Mesodermal cell (in vitro differentiated cells): ENCODE results near the gene NAAA.
A peak's percentile ranks its signal among the peaks of the same experiment; 100 is the strongest.
"Not testable (repeated sequence)": the region's sequence is repeated elsewhere in the genome, so short reads cannot be mapped to it uniquely, and the experiment has no call there.

Experiments
- H3K27ac ChIP-seq: 2 replicates; pipeline ENCODE4 v1.7.0; 2013; ENCODE audit warnings: mild to moderate bottlenecking, low read depth, low read length, moderate library complexity; ENCODE audit not compliant: severe bottlenecking
- H3K36me3 ChIP-seq: 2 replicates; pipeline ENCODE4 v1.7.1; 2013; ENCODE audit warnings: mild to moderate bottlenecking, low read length, moderate library complexity; ENCODE audit not compliant: control insufficient read depth, insufficient read depth
- H3K4me1 ChIP-seq: one replicate; pipeline ENCODE4 v1.7.1; 2013; ENCODE audit warnings: mild to moderate bottlenecking, low read length; ENCODE audit not compliant: insufficient read depth, control insufficient read depth, poor library complexity, severe bottlenecking
- H3K4me3 ChIP-seq: 2 replicates; pipeline ENCODE4 v1.7.0; 2013; ENCODE audit warnings: low read length, control low read depth, mild to moderate bottlenecking; ENCODE audit not compliant: insufficient read depth, poor library complexity, severe bottlenecking; ENCODE audit errors: extremely low read depth
- H3K9me3 ChIP-seq: 2 replicates; pipeline ENCODE4 v1.7.1; 2013; ENCODE audit warnings: mild to moderate bottlenecking, low read length, moderate library complexity; ENCODE audit not compliant: control insufficient read depth
- WGBS, 2 experiments: methylation state at CpG; one replicate each; pipeline ENCODE4 v1.1.5; 2013; ENCODE audit warnings: missing lambda C conversion rate in 2 of 2; ENCODE audit not compliant: insufficient coverage in 2 of 2; 5-methylcytosine and 5-hydroxymethylcytosine counted together

The NAAA gene

GRCh38 chr4:75953509-75953908 is 12.7 kb upstream of the NAAA start:
- no peaks in the 10 kb centered on the region for H3K9me3 ChIP-seq
- no peak overlapping the region for H3K4me3 ChIP-seq
- 86 to 100% methylated on average over 1 of the region's 2 CpGs for WGBS, 2 experiments
- peaks cover 4% of the 10 kb centered on the region for H3K4me1 ChIP-seq
- H3K27ac ChIP-seq = no peak overlapping the region
- H3K36me3 ChIP-seq = peaks cover 80% of the 10 kb centered on the region

DNA sequence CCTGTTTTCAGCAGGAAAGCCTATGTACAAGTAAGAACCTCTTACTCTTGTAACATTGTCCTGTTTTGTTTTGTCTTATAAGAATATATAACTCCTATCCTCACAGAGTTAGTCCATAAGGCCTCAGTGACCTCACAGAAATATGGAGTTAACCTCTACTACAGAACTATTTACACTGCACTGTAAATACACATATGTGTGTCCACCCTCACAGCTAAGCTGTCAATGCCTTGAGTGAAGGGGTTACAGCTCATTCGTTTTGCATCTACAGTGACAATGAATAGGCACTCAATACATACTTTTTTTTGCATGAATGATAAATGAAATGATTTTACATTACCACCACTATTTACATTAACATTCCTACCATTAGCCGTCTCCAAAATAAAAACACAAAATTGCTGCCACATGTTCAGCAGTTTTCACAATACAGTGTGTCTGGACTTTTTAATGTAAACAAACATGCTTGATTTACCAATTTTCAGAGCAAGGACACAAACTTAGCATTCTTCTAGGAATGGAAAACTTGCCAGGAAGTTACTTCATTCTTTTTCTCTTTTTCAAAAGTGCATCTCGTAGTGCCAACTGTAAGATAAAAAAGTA is 9.5 kb upstream of the NAAA start:
- WGBS, 2 experiments = 100% methylated on average over 1 of the region's 3 CpGs; no CpG with 5 or more reads in 1 of the 2 experiments

DNA sequence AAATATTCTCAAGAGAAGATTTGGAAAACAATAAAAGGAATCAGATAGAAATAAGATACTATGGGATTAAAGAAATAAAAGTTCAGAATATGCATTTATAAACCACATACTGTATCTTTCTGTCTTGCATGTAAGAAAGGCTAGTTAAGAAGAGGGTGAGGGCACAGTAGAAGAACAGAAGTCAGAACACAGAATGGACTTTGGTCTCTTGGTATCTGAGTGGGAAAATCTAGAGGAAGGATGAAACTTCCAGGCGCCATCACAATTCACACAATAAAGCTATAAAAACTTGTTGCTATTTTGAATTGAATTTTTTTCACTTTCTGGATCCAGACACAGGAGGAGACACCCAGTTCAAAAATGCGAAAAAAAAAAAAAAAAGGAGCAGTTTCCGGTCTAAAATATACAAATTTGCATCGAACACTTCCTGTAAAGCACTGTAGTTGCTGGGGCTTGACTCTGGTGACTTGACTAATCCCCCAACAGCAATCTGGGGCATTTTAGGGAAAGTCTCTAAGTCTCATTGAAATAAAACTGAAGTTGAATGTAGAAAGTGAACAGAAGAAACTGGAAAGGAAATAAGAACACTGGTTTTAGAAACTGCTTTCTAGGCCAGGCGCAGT is 8.1 kb upstream of the NAAA start:
- H3K4me3 ChIP-seq = no peak overlapping the region
- peaks cover 63% of the 10 kb centered on the region for H3K36me3 ChIP-seq
- no peaks in the 10 kb centered on the region for H3K4me1 ChIP-seq
- no peaks in the 10 kb centered on the region for H3K9me3 ChIP-seq
- H3K27ac ChIP-seq = no peak overlapping the region
- 81 to 87% methylated on average over 2 of the region's 5 CpGs for WGBS, 2 experiments

More for the DNA sequence above, 9.5 kb upstream of the NAAA start:
- Histone ChIP-seq H3K9me3 (no peaks in the 10 kb centered on the region), H3K4me3 (no peak overlapping the region), H3K4me1 (no peaks in the 10 kb centered on the region), H3K36me3 (peaks cover 63% of the 10 kb centered on the region), H3K27ac (no peak overlapping the region)

DNA sequence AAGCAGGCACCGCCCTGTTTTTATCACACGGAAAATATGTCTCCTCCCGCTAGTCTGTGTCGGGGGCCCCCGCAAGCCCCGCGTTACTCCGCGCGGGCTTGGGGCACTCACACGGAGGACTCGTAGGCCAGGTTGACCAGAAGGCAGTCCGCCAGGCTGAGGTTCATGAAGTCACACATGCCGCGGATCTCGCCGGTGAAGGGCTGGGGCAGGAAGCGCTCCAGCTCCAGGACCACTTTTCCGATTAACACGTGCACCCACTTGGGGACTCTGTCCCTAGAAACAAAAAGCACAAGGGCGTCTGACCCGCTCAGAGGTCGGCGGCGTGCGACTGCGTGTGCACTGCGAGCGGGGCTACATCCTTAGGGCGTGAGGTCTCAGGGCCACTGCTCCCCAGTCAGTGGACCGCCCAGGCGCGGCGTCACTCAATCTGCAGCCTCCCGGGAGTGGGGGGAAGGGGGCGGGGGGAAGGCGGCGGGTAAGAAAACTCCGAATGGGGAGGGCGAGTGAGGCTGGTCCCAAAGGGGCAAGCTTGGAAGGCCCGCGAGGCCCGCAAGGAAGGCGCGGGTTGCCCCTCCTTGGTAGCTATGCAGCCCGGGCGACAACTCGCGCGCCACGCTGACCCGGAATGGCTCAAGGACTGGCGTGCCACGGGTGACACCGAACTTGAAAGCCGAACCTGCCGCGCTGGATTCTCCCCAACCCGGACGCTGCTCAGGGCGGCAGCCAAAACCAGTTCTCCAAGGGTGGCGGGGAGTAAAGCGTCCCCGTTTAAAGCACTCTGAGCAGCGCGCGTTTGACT is 722 bp downstream of the NAAA start:
- Histone ChIP-seq H3K36me3 (peaks cover 12% of the 10 kb centered on the region), H3K27ac (no peak overlapping the region), H3K4me3 (peak overlapping the region; percentile 54), H3K4me1 (no peaks in the 10 kb centered on the region), H3K9me3 (no peaks in the 10 kb centered on the region)
- 1% methylated on average over 53 to 57 of the region's 67 CpGs for WGBS, 2 experiments

DNA sequence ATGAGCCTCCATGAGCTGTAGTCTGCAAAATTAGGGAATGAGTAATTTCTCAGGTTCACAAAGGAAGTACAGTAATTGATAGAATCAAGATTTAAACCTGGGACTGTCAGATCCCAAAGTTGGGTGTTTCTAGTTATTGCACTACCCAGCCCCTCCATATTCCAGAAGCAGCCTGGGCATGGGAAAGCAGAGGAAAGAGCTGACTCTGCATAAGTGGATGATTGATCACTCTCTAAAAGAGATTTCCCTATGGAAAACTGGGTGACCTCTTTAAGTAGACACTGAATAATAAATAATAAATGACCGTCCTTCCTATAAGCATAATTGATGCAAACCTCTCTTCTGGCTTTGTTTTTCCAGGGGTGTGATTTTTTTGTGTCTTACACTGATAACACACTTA is 5.2 kb downstream of the NAAA start:
- no peak overlapping the region for H3K4me3 ChIP-seq
- H3K4me1 ChIP-seq = no peaks in the 10 kb centered on the region
- no CpG with 5 or more reads among the region's 1 CpG for whole genome bisulfite sequencing, 2 experiments
- no peak overlapping the region for H3K27ac ChIP-seq
- H3K9me3 ChIP-seq = no peaks in the 10 kb centered on the region
- no peaks in the 10 kb centered on the region for H3K36me3 ChIP-seq

GRCh38 chr4:75930152-75930551 is 10.7 kb downstream of the NAAA start:
- no peak overlapping the region for H3K27ac ChIP-seq
- no peaks in the 10 kb centered on the region for H3K36me3 ChIP-seq
- no peak overlapping the region for H3K4me3 ChIP-seq
- H3K9me3 ChIP-seq = no peaks in the 10 kb centered on the region
- 88% methylated on average over 1 of the region's 3 CpGs; no CpG with 5 or more reads in 1 of the 2 experiments for WGBS, 2 experiments
- H3K4me1 ChIP-seq = no peaks in the 10 kb centered on the region

- 82 to 90% methylated on average over 5 to 6 of the region's 11 CpGs for WGBS, 2 experiments
- not testable (repeated sequence) for H3K36me3 ChIP-seq, H3K9me3 ChIP-seq, H3K4me3 ChIP-seq, H3K4me1 ChIP-seq, H3K27ac ChIP-seq
Observed at GRCh38 chr4:75924916-75925315, 15.9 kb downstream of the NAAA start.

DNA sequence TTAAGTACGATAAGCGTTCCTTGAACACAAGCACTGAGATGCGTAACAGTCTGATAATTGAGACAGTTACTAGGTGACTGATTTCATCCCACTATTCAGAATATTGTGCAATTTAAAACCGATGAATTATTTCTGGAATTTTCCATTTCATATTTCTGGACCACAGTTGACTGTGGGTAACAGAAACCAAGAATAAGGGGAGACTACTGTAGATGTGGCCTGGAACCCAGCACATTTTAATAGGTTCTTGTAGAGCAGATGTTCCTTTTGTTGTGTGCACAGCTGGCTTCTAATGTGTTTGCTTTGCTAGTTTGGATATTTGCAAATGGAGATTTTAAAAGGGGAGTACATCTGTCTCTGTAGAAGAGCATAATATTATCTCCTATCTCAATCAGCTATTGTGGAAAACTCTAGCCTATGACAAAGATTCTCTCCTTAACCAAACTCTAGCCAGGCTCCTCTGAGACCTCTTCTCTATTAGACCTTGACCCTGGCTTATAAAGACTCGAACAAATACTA is 16.4 kb downstream of the NAAA start:
- no peak overlapping the region for H3K4me3 ChIP-seq
- peaks cover 3% of the 10 kb centered on the region for H3K36me3 ChIP-seq
- no peak overlapping the region for H3K27ac ChIP-seq
- H3K9me3 ChIP-seq = no peaks in the 10 kb centered on the region
- WGBS, 2 experiments = 95 to 100% methylated on average over 4 to 5 of the region's 5 CpGs
- no peaks in the 10 kb centered on the region for H3K4me1 ChIP-seq

- 100% methylated on average over 1 of the region's 1 CpG; no CpG with 5 or more reads in 1 of the 2 experiments for WGBS, 2 experiments
- Histone ChIP-seq H3K4me3 (no peak overlapping the region), H3K36me3 (peaks cover 7% of the 10 kb centered on the region), H3K9me3 (no peaks in the 10 kb centered on the region), H3K4me1 (no peaks in the 10 kb centered on the region), H3K27ac (no peak overlapping the region)
Observed at GRCh38 chr4:75922588-75922987, 18.2 kb downstream of the NAAA start.

- peaks cover 7% of the 10 kb centered on the region for H3K36me3 ChIP-seq
- H3K27ac ChIP-seq = no peak overlapping the region
- no peak overlapping the region for H3K4me3 ChIP-seq
- 100% methylated on average over 1 of the region's 2 CpGs; no CpG with 5 or more reads in 1 of the 2 experiments for WGBS, 2 experiments
- H3K9me3 ChIP-seq = no peaks in the 10 kb centered on the region
- H3K4me1 ChIP-seq = no peaks in the 10 kb centered on the region
Observed at GRCh38 chr4:75921910-75922309, 18.9 kb downstream of the NAAA start.
